Measurements from ENCODE around the gene SH2D4B.

GRCh38 chr10:80532571-80532970 is 5.1 kb upstream of the SH2D4B start:
- no peak for TF ChIP-seq CTCF (IDR thresholded peaks at IDR 0.05; ENCODE audit: poor library complexity)
- TF ChIP-seq EZH2 (IDR thresholded peaks at IDR 0.05; ENCODE audit: borderline replicate concordance): no peak
- TF ChIP-seq EZH2phosphoT487 (IDR thresholded peaks at IDR 0.05; ENCODE audit: low read depth, severe bottlenecking, unreplicated experiment): no peak

Measured in hepatocyte (in vitro differentiated cells).